Globus pallidus (tissue), 1 donor: Measurements from ENCODE around the gene LPCAT1.
"Not testable (repeated sequence)": the region's sequence is repeated elsewhere in the genome, so short reads cannot be mapped to it uniquely, and the experiment has no call there.

ENCODE experiments used
- DNase-seq: peaks from one replicate; pipeline ENCODE4 v3.0.0-alpha.2; 2015; ENCODE audit warnings: low spot score

The LPCAT1 gene

DNA sequence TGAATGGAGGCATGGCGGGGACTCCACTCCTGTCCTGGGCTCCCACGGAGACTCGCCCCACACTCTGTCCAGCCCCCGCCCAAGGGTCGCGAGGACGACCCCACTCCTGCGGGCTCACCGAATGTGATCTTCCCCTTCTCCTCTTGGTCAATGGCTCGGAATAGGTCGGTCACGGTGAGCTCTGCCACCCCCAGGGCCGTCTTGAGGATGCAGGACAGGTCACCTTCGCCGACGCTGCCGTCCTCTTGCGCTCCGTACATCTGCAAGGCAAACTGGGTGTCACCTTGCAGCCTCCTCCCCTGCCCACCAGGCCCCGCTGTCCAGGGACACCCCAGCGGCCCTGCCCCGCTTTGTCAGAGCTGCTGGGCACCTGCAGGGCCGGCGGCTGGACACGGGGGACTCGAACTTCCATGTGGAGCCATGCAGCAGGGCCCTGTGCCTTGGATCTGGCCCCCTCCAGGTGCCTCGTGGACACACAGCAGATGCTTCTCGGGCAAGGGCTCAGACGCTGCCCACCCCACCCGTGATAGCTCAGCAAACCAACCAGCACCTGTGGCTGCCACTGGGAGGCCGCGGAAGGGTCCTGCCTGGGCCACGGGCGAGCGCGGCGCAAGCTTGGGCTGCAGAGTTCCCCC lies 57.0 kb downstream of the LPCAT1 start:
- DNase-seq = no peak

DNA sequence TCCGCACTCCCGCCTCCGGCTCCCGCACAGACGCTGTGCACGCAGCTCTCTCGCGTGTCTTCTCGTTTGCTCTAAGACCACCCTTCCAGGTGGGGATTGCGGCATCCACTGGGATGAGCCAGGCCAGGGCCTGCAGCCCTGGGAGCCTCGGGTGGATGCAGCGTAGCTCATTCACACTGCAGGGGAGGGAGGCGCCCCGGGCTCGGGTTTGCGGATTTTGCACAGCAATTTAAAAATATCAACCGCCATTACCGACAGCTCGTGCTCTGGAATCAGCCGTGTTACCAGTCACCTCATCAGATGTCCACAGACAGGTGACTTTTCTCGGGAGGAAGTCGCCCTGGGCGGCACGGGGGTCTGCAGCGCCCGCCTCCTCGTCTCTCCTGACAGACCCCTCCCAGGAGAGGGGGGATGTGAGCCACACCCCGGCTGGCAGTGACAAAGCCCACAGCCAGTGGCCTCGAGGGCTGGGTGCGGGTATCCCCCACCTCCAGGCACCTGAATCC lies 57.7 kb downstream of the LPCAT1 start:
- no peak for DNase-seq

DNA sequence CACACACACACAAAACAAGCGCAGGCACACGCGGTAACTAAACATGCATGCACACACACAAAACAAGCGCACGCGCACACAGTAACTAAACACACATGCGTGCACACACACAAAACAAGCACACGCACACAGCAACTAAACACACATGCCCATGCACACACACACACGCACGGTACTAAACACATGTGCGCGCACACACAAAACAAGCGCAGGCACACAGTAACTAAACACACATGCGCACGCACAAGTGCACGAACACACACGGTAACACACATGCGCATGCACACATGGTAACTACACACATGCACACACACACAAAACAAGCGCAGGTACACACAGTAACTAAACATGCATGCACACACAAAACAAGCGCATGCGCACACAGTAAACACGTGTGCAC lies 58.6 kb downstream of the LPCAT1 start:
- DNase-seq = no peak

GRCh38 chr5:1464511-1464910 lies 59.2 kb downstream of the LPCAT1 start:
- no peak for DNase-seq

DNA sequence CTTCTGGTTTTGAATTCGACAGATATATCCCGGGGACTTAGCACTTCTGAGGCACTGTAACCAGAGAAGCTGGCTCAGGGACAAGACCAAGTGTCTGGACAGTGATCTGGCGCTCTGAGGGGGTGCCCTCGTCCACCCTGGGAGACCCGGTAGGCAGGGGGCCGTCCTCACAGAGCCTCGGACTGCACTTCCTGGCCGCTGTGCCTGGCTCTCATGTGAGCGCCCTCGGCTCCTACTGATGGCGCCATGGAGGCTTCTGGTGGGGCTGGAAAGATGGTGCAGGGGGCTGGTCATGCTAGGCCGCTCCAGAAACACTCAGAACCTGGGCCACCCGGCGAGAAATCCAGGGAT lies 59.7 kb downstream of the LPCAT1 start:
- no peak for DNase-seq

DNA sequence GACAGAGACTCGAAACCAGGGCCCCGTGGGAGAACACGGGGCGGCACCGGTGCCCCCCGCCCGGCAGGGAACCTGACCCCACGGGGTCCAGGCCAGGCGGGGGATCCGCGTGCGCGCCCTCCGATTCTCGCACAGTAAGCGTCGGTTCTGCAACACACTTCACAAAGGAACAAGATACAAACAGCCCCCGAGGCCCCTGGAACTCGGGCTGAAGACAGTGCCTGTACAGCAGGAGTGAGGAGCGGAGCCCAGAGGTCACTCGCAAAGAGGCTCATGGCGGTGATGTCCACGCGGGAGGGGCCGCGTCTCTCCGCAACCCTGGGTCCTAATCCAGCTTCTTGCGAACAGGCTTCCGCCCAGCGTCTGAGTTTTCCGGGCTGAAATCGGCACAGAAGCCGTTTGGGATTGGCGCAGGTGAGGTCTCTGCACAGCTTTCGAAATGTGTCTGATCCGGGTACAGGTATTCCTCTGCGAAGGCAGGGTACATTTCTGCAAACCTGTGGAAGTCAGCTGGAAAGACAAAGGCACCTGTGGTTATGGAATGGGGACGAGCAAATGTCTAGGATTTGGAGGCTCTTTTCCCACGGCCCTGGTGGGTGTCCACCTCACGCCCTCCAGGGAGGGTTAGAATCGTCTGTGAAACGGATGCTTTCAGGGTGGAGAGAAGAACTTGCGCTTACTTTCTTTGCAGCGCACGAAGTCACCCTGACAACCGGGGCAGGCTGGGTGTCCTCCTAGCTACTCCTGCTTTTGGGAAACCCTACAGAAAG lies 60.2 kb downstream of the LPCAT1 start:
- no peak for DNase-seq

- DNase-seq = no peak
Observed at GRCh38 chr5:1462358-1462757, 61.4 kb downstream of the LPCAT1 start.

DNA sequence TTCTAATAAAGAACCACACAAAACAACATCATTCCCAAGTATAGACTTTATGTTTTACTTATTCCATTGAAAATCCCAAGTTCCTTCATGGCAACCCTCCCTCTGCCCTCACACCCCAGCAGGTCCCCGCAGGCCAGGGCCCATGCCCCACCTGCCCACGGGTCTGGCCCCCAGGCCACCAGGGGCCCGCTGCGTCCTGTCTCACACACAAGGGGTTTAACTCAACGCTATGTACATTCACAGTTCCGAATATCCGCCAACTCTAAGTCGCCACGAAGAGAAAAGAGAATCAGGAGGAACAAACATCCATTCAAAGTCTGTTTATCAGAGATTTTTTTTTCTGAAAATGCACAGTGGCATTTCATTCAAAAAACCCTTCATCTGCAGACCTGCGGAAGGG lies 62.4 kb downstream of the LPCAT1 start:
- no peak for DNase-seq

- DNase-seq = no peak
Observed at GRCh38 chr5:1460054-1460682, 63.6 kb downstream of the LPCAT1 start.

- DNase-seq = not testable (repeated sequence)
Observed at GRCh38 chr5:1459435-1459834, 64.3 kb downstream of the LPCAT1 start.

- DNase-seq = not testable (repeated sequence)
Observed at GRCh38 chr5:1456110-1456881, 67.5 kb downstream of the LPCAT1 start.

DNA sequence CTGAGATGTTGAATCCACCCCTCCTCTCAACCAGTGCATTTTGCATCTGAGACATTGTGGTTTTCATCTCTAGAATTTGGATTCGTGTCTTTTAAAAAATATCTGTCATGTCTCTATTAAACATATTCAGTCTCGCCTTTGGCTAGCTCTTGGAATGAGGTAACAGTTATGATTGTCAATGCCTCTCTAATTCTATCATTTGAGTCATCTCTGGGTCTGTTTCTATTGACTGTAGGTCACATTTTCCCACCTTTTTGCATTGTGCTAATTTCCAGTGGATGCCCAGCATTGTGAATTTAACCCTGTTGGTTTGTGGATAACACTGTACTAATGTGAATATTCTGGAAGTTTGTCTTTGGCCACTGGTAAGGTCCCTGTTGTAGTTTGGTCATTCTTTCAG lies 70.1 kb downstream of the LPCAT1 start:
- DNase-seq = no peak

GRCh38 chr5:1449081-1449630 lies 74.6 kb downstream of the LPCAT1 start:
- no peak for DNase-seq

GRCh38 chr5:1448511-1449011 lies 75.2 kb downstream of the LPCAT1 start:
- no peak for DNase-seq

- DNase-seq = no peak
Observed at GRCh38 chr5:1447671-1448361, 75.9 kb downstream of the LPCAT1 start.

GRCh38 chr5:1446602-1447343 lies 77.0 kb downstream of the LPCAT1 start:
- DNase-seq = no peak

- no peak for DNase-seq
Observed at GRCh38 chr5:1445689-1446601, 77.8 kb downstream of the LPCAT1 start.

- no peak for DNase-seq
Observed at GRCh38 chr5:1445313-1445688, 78.5 kb downstream of the LPCAT1 start, which contains the start of gene SLC6A3. Gene SLC6A3, minus strand, starts transcription at chr5:1445440. Its CDS starts 2,243 bp downstream, at chr5:1443197.
